ENCODE results near the gene HOXD11.

The HOXD11 gene

GRCh38 chr2:176081376-176081836 is 25.7 kb upstream of the HOXD11 start:
- H3K4me3 ChIP-seq (ENCODE audit: low read depth, low read length): no peak overlapping the region
- DNase-seq (ENCODE audit: low read depth): no peak
- TF ChIP-seq MYC (IDR thresholded peaks at IDR 0.05; ENCODE audit: low read depth, low read length): no peak

- no peak for DNase-seq (ENCODE audit: low read depth)
- no peak overlapping the region for H3K4me3 ChIP-seq (ENCODE audit: low read depth, low read length)
- TF ChIP-seq MAX (IDR thresholded peaks at IDR 0.05; ENCODE audit: low read depth, low read length) (no peak), MYC (IDR thresholded peaks at IDR 0.05; ENCODE audit: low read depth, low read length) (no peak), POLR2A (IDR thresholded peaks at IDR 0.05; ENCODE audit: extremely low read depth, insufficient read length) (no peak), CTCF (IDR thresholded peaks at IDR 0.05; ENCODE audit: low read depth, low read length) (no peak)
Observed at GRCh38 chr2:176081837-176082524, 25.1 kb upstream of the HOXD11 start.

GRCh38 chr2:176082525-176082823 is 24.6 kb upstream of the HOXD11 start:
- DNase-seq (ENCODE audit: low read depth): no peak
- no peak for TF ChIP-seq MAX (IDR thresholded peaks at IDR 0.05; ENCODE audit: low read depth, low read length)
- TF ChIP-seq POLR2A (IDR thresholded peaks at IDR 0.05; ENCODE audit: extremely low read depth, insufficient read length): no peak
- no peak for TF ChIP-seq MYC (IDR thresholded peaks at IDR 0.05; ENCODE audit: low read depth, low read length)
- no peak for TF ChIP-seq CTCF (IDR thresholded peaks at IDR 0.05; ENCODE audit: low read depth, low read length)
- H3K4me3 ChIP-seq (ENCODE audit: low read depth, low read length): no peak overlapping the region

- no peak for DNase-seq (ENCODE audit: low read depth)
- H3K4me3 ChIP-seq (ENCODE audit: low read depth, low read length): no peak overlapping the region
- TF ChIP-seq MYC (IDR thresholded peaks at IDR 0.05; ENCODE audit: low read depth, low read length) (no peak), CTCF (IDR thresholded peaks at IDR 0.05; ENCODE audit: low read depth, low read length) (no peak), POLR2A (IDR thresholded peaks at IDR 0.05; ENCODE audit: extremely low read depth, insufficient read length) (no peak), MAX (IDR thresholded peaks at IDR 0.05; ENCODE audit: low read depth, low read length) (no peak)
Observed at GRCh38 chr2:176082824-176083751, 24.0 kb upstream of the HOXD11 start.

- no peak for TF ChIP-seq POLR2A (IDR thresholded peaks at IDR 0.05; ENCODE audit: extremely low read depth, insufficient read length)
- no peak for TF ChIP-seq MYC (IDR thresholded peaks at IDR 0.05; ENCODE audit: low read depth, low read length)
- TF ChIP-seq MAX (IDR thresholded peaks at IDR 0.05; ENCODE audit: low read depth, low read length): no peak
- no peak for TF ChIP-seq CTCF (IDR thresholded peaks at IDR 0.05; ENCODE audit: low read depth, low read length)
- peak within 1 kb of the TSS; percentile 42 for H3K4me3 ChIP-seq (ENCODE audit: low read depth, low read length)
- DNase-seq (ENCODE audit: low read depth): no peak
Observed at GRCh38 chr2:176083796-176084261, 23.3 kb upstream of the HOXD11 start, which contains the start of gene EVX2. Gene EVX2 (minus strand): TSS chr2:176083962. CDS start chr2:176083776, 186 bp downstream.

- H3K4me3 ChIP-seq (ENCODE audit: low read depth, low read length): peak overlapping the region; percentile 42
- DNase-seq (ENCODE audit: low read depth): no peak
- TF ChIP-seq MYC (IDR thresholded peaks at IDR 0.05; ENCODE audit: low read depth, low read length): no peak
- no peak for TF ChIP-seq CTCF (IDR thresholded peaks at IDR 0.05; ENCODE audit: low read depth, low read length)
- TF ChIP-seq POLR2A (IDR thresholded peaks at IDR 0.05; ENCODE audit: extremely low read depth, insufficient read length): no peak
- TF ChIP-seq MAX (IDR thresholded peaks at IDR 0.05; ENCODE audit: low read depth, low read length): no peak
Observed at GRCh38 chr2:176084611-176085119, 22.4 kb upstream of the HOXD11 start.
